ENCODE results near the gene NPRL2.
A peak's percentile ranks its signal among the peaks of the same experiment; 100 is the strongest.

Gene NPRL2

DNA sequence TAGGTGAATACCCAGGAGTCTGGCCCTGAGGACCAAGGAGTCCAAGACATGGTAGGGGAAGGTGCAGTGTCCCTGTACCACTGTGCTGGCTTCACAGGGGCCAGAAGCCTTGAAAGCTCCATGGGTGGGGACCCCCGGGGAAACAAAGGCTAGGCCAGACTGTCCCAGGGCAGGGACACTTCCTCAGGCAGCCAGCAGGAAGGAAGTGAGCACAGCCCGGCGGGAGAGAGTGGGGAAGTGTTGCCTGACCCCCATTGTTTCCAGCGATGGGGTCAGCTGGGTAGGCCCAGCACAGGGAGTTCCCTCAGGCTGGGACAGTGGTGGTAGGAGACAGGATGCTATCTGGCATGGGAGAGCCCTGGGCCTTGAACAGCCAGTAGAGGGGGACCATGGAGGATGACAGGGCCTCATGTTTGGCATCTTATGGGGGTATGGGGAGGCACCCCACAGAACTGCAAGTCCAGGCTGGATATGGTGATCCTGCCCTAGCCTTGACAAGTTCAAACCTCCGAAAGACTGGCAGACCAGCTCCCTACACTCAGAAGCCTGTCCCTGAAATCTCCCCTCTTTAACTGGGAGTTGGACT, 26.9 kb downstream of the NPRL2 start:
- no peak overlapping the region for H3K27ac ChIP-seq (ENCODE audit: low read depth, low read length)
- no peaks in the 10 kb centered on the region for H3K36me3 ChIP-seq (ENCODE audit: low read length)
- TF ChIP-seq CTCF (IDR thresholded peaks at IDR 0.05; ENCODE audit: insufficient read depth, low read length, poor library complexity, severe bottlenecking) (no peak), EZH2phosphoT487 (conservative IDR thresholded peaks at IDR 0.05; ENCODE audit: low read length) (no peak)
- no peaks in the 10 kb centered on the region for H4K20me1 ChIP-seq (ENCODE audit: low read depth, low read length)
- H3K4me2 ChIP-seq (ENCODE audit: low read depth, low read length, poor library complexity, severe bottlenecking) = no peak overlapping the region
- H3K9ac ChIP-seq (ENCODE audit: low read length) = no peak overlapping the region
- H3F3A ChIP-seq (ENCODE audit: insufficient read depth) = peaks cover 5% of the 10 kb centered on the region
- H3K27me3 ChIP-seq (ENCODE audit: low read length) = no peaks in the 10 kb centered on the region
- no peaks in the 10 kb centered on the region for H3K9me3 ChIP-seq (ENCODE audit: insufficient read depth, low read length)
- H2AFZ ChIP-seq (ENCODE audit: low read depth, low read length, severe bottlenecking) = no peak overlapping the region
- H3K9me2 ChIP-seq (replicated peaks; ENCODE audit: insufficient read depth, low read length) = no peaks in the 10 kb centered on the region
- no peak overlapping the region for H3K4me3 ChIP-seq (ENCODE audit: insufficient read depth, low read length, poor library complexity, severe bottlenecking)
- H3K79me2 ChIP-seq (ENCODE audit: insufficient read depth, low read length) = peaks cover 13% of the 10 kb centered on the region

GRCh38 chr3:50323092-50323600, 27.4 kb downstream of the NPRL2 start:
- no peaks in the 10 kb centered on the region for H3K36me3 ChIP-seq (ENCODE audit: low read length)
- H3K9me3 ChIP-seq (ENCODE audit: insufficient read depth, low read length) = no peaks in the 10 kb centered on the region
- H3K4me3 ChIP-seq (ENCODE audit: insufficient read depth, low read length, poor library complexity, severe bottlenecking) = no peak overlapping the region
- no peak overlapping the region for H3K9ac ChIP-seq (ENCODE audit: low read length)
- TF ChIP-seq CTCF (IDR thresholded peaks at IDR 0.05; ENCODE audit: insufficient read depth, low read length, poor library complexity, severe bottlenecking) = no peak
- no peak for TF ChIP-seq EZH2phosphoT487 (conservative IDR thresholded peaks at IDR 0.05; ENCODE audit: low read length)
- H3K27ac ChIP-seq (ENCODE audit: low read depth, low read length) = no peak overlapping the region
- H4K20me1 ChIP-seq (ENCODE audit: low read depth, low read length) = no peaks in the 10 kb centered on the region
- no peak overlapping the region for H2AFZ ChIP-seq (ENCODE audit: low read depth, low read length, severe bottlenecking)
- peaks cover 13% of the 10 kb centered on the region for H3K79me2 ChIP-seq (ENCODE audit: insufficient read depth, low read length)
- no peaks in the 10 kb centered on the region for H3F3A ChIP-seq (ENCODE audit: insufficient read depth)
- H3K27me3 ChIP-seq (ENCODE audit: low read length) = no peaks in the 10 kb centered on the region
- H3K4me2 ChIP-seq (ENCODE audit: low read depth, low read length, poor library complexity, severe bottlenecking) = no peak overlapping the region
- H3K9me2 ChIP-seq (replicated peaks; ENCODE audit: insufficient read depth, low read length) = no peaks in the 10 kb centered on the region

GRCh38 chr3:50322386-50323091, 28.0 kb downstream of the NPRL2 start, which contains the start of gene HYAL2:
TSS of gene HYAL2 (minus strand) at chr3:50322745. CDS start at chr3:50320489, 2,256 bp downstream.
- Histone ChIP-seq H3K9ac (ENCODE audit: low read length) (peak within 1 kb of the TSS; percentile 81), H4K20me1 (ENCODE audit: low read depth, low read length) (no peaks in the 10 kb centered on the region), H3K27me3 (ENCODE audit: low read length) (no peaks in the 10 kb centered on the region), H3K9me3 (ENCODE audit: insufficient read depth, low read length) (no peaks in the 10 kb centered on the region), H3F3A (ENCODE audit: insufficient read depth) (no peaks in the 10 kb centered on the region), H3K36me3 (ENCODE audit: low read length) (no peaks in the 10 kb centered on the region), H3K4me3 (ENCODE audit: insufficient read depth, low read length, poor library complexity, severe bottlenecking) (peak within 1 kb of the TSS; percentile 87), H2AFZ (ENCODE audit: low read depth, low read length, severe bottlenecking) (peak within 1 kb of the TSS; percentile 96), H3K4me2 (ENCODE audit: low read depth, low read length, poor library complexity, severe bottlenecking) (peak within 1 kb of the TSS; percentile 92), H3K27ac (ENCODE audit: low read depth, low read length) (peak within 1 kb of the TSS; percentile 80), H3K9me2 (replicated peaks; ENCODE audit: insufficient read depth, low read length) (no peaks in the 10 kb centered on the region), H3K79me2 (ENCODE audit: insufficient read depth, low read length) (peaks cover 9% of the 10 kb centered on the region)
- no peak for TF ChIP-seq EZH2phosphoT487 (conservative IDR thresholded peaks at IDR 0.05; ENCODE audit: low read length)

GRCh38 chr3:50322115-50322385, 28.5 kb downstream of the NPRL2 start:
- H4K20me1 ChIP-seq (ENCODE audit: low read depth, low read length) = no peaks in the 10 kb centered on the region
- no peaks in the 10 kb centered on the region for H3K36me3 ChIP-seq (ENCODE audit: low read length)
- H3K79me2 ChIP-seq (ENCODE audit: insufficient read depth, low read length) = peaks cover 4% of the 10 kb centered on the region
- peak overlapping the region; percentile 87 for H3K4me3 ChIP-seq (ENCODE audit: insufficient read depth, low read length, poor library complexity, severe bottlenecking)
- no peaks in the 10 kb centered on the region for H3K9me2 ChIP-seq (replicated peaks; ENCODE audit: insufficient read depth, low read length)
- no peaks in the 10 kb centered on the region for H3F3A ChIP-seq (ENCODE audit: insufficient read depth)
- H2AFZ ChIP-seq (ENCODE audit: low read depth, low read length, severe bottlenecking) = peak overlapping the region; percentile 96
- H3K9me3 ChIP-seq (ENCODE audit: insufficient read depth, low read length) = no peaks in the 10 kb centered on the region
- H3K27me3 ChIP-seq (ENCODE audit: low read length) = no peaks in the 10 kb centered on the region
- TF ChIP-seq CTCF (IDR thresholded peaks at IDR 0.05; ENCODE audit: insufficient read depth, low read length, poor library complexity, severe bottlenecking) = no peak
- 0 out of 2 replicates have a peak overlapping the region, but pooled peaks have one; percentile 81 for H3K9ac ChIP-seq (ENCODE audit: low read length)
- H3K4me2 ChIP-seq (ENCODE audit: low read depth, low read length, poor library complexity, severe bottlenecking) = peak overlapping the region; percentile 92
- no peak overlapping the region for H3K27ac ChIP-seq (ENCODE audit: low read depth, low read length)

All from SU-DHL-6 (cell line).